H9 (cell line): ENCODE results near the gene TBATA. TPM values are rescaled to one million over a fixed set of nuclear protein-coding genes. Genes with fewer than 3 reads are reported as not detected.

ENCODE experiments used
- DNase-seq: peaks from one replicate; pipeline ENCODE4 v3.0.0-alpha.2; 2017
- H2AFZ ChIP-seq: one replicate; pipeline ENCODE4 v1.6.1; 2013; ENCODE audit warnings: mild to moderate bottlenecking, low read length, control low read depth, moderate library complexity
- H2AK5ac ChIP-seq: 2 replicates; pipeline ENCODE4 v1.6.1; 2013; ENCODE audit warnings: low read length, control low read depth, mixed read lengths; ENCODE audit not compliant: insufficient read length
- H2BK120ac ChIP-seq: one replicate; pipeline ENCODE4 v1.6.1; 2013; ENCODE audit warnings: low read depth, mild to moderate bottlenecking, low read length, control low read depth, inconsistent platforms; ENCODE audit not compliant: poor library complexity, severe bottlenecking
- H2BK12ac ChIP-seq: 2 replicates; pipeline ENCODE4 v1.6.1; 2013; ENCODE audit warnings: low read length, control low read depth, mixed read lengths, low read depth; ENCODE audit not compliant: insufficient read length
- H2BK15ac ChIP-seq: 2 replicates; pipeline ENCODE4 v1.6.1; 2013; ENCODE audit warnings: low read depth, low read length, control low read depth
- H2BK20ac ChIP-seq: one replicate; pipeline ENCODE4 v1.6.1; 2013; ENCODE audit warnings: low read depth, mild to moderate bottlenecking, low read length, control low read depth, inconsistent platforms; ENCODE audit not compliant: poor library complexity, severe bottlenecking
- H2BK5ac ChIP-seq: 2 replicates; pipeline ENCODE4 v1.6.1; 2013; ENCODE audit warnings: low read length, control low read depth, mixed read lengths; ENCODE audit not compliant: insufficient read length
- H3K14ac ChIP-seq: 2 replicates; pipeline ENCODE4 v1.6.1; 2013; ENCODE audit warnings: low read length, control low read depth; ENCODE audit not compliant: insufficient read depth
- H3K18ac ChIP-seq: 2 replicates; pipeline ENCODE4 v1.6.1; 2013; ENCODE audit warnings: low read depth, mild to moderate bottlenecking, mixed read lengths, low read length, control low read depth; ENCODE audit not compliant: insufficient read length
- H3K23ac ChIP-seq: 2 replicates; pipeline ENCODE4 v1.6.1; 2013; ENCODE audit warnings: low read length, control low read depth, mixed read lengths, low read depth; ENCODE audit not compliant: insufficient read length
- H3K23me2 ChIP-seq: 2 replicates; pipeline ENCODE4 v1.6.1; 2013; ENCODE audit warnings: low read depth, mild to moderate bottlenecking, mixed read lengths, low read length, control low read depth; ENCODE audit not compliant: insufficient read length, poor library complexity, severe bottlenecking
- H3K27ac ChIP-seq: 2 replicates; pipeline ENCODE4 v1.5.1; 2013; ENCODE audit warnings: low read length, control low read depth, mixed read lengths, low read depth; ENCODE audit not compliant: insufficient read length
- H3K27me3 ChIP-seq: 2 replicates; pipeline ENCODE4 v1.6.1; 2013; ENCODE audit warnings: low read length, control low read depth, inconsistent platforms; ENCODE audit not compliant: insufficient read depth
- H3K4ac ChIP-seq: 2 replicates; pipeline ENCODE4 v1.6.1; 2013; ENCODE audit warnings: low read depth, mild to moderate bottlenecking, control low read depth, inconsistent platforms, low read length, moderate library complexity
- H3K4me1 ChIP-seq: 2 replicates; pipeline ENCODE4 v1.6.1; 2013; ENCODE audit warnings: low read length, control low read depth, inconsistent platforms; ENCODE audit not compliant: insufficient read depth
- H3K4me2 ChIP-seq: 2 replicates; pipeline ENCODE4 v1.6.1; 2013; ENCODE audit warnings: low read length, control low read depth, mixed read lengths; ENCODE audit not compliant: insufficient read length, insufficient read depth
- H3K56ac ChIP-seq: 2 replicates; pipeline ENCODE4 v1.6.1; 2013; ENCODE audit warnings: low read depth, mild to moderate bottlenecking, mixed read lengths, low read length, control low read depth; ENCODE audit not compliant: insufficient read length
- H3K79me1 ChIP-seq: 2 replicates; pipeline ENCODE4 v1.6.1; 2013; ENCODE audit warnings: low read depth, mild to moderate bottlenecking, moderate library complexity, low read length, control low read depth, inconsistent platforms; ENCODE audit not compliant: insufficient read depth, poor library complexity, severe bottlenecking
- H3K79me2 ChIP-seq: 2 replicates; pipeline ENCODE4 v1.6.1; 2013; ENCODE audit warnings: low read length, control low read depth, inconsistent platforms; ENCODE audit not compliant: insufficient read depth
- H3K9ac ChIP-seq: 2 replicates; pipeline ENCODE4 v1.6.1; 2013; ENCODE audit warnings: low read length, control low read depth, mixed read lengths; ENCODE audit not compliant: insufficient read length; ENCODE audit errors: extremely low read depth
- H3K9me3 ChIP-seq: one replicate; pipeline ENCODE4 v1.6.1; 2013; ENCODE audit warnings: low read depth, low read length, inconsistent platforms; ENCODE audit not compliant: control insufficient read depth
- H3T11ph ChIP-seq: one replicate; pipeline ENCODE4 v1.6.1; 2013; ENCODE audit warnings: mild to moderate bottlenecking, low read length, control low read depth, inconsistent platforms
- H4K20me1 ChIP-seq: one replicate; pipeline ENCODE4 v1.6.1; 2013; ENCODE audit not compliant: control insufficient read depth, insufficient read length, insufficient read depth
- H4K5ac ChIP-seq: 2 replicates; pipeline ENCODE4 v1.6.1; 2013; ENCODE audit warnings: low read depth, mild to moderate bottlenecking, mixed read lengths, low read length, control low read depth; ENCODE audit not compliant: insufficient read length
- H4K8ac ChIP-seq: replicated peaks from 2 replicates; pipeline ENCODE4 v1.6.1; 2013; ENCODE audit warnings: low read length, control low read depth, mixed read lengths, low read depth; ENCODE audit not compliant: insufficient read length
- H4K91ac ChIP-seq: 2 replicates; pipeline ENCODE4 v1.6.1; 2013; ENCODE audit warnings: low read depth, mild to moderate bottlenecking, moderate library complexity, mixed read lengths, low read length, control low read depth; ENCODE audit not compliant: insufficient read length
- H3K27ac Mint-ChIP-seq, 3 experiments: 2 replicates in 2 of 3; 3 replicates in 1 of 3; pipeline ENCODE4 v1.8.0; 2020 to 2021; ENCODE audit warnings: mixed read lengths in 3 of 3, mild to moderate bottlenecking in 1 of 3, moderate library complexity in 1 of 3
- H3K27me3 Mint-ChIP-seq: 2 replicates; pipeline ENCODE4 v1.8.0; 2021; ENCODE audit warnings: low read depth, mild to moderate bottlenecking, moderate library complexity, mixed read lengths
- H3K36me3 Mint-ChIP-seq, 3 experiments: 2 replicates in 2 of 3; 3 replicates in 1 of 3; pipeline ENCODE4 v1.8.0; 2020 to 2021; ENCODE audit warnings: low read depth in 3 of 3, mixed read lengths in 3 of 3; ENCODE audit not compliant: insufficient read depth in 1 of 3
- H3K4me1 Mint-ChIP-seq, 2 experiments: 2 replicates each; pipeline ENCODE4 v1.8.0; 2020; ENCODE audit warnings: mixed read lengths in 2 of 2
- H3K4me3 Mint-ChIP-seq, 2 experiments: 2 replicates in 1 of 2; 3 replicates in 1 of 2; pipeline ENCODE4 v1.8.0; 2020 to 2021; ENCODE audit warnings: mild to moderate bottlenecking in 2 of 2, mixed read lengths in 2 of 2, moderate library complexity in 1 of 2
- H3K9me3 Mint-ChIP-seq, 2 experiments: 2 replicates in 1 of 2; 3 replicates in 1 of 2; pipeline ENCODE4 v1.8.0; 2020; ENCODE audit warnings: mild to moderate bottlenecking in 2 of 2, mixed read lengths in 2 of 2, moderate library complexity in 1 of 2
- CTCF ChIP-seq: fragments of 200-600 bp; sonication (generic); conservative IDR thresholded peaks from 3 replicates; pipeline ENCODE4 v1.8.0; 2021; ENCODE audit warnings: antibody characterized with exemption, mild to moderate bottlenecking
- WGBS: extraction: QIAGEN DNeasy Blood & Tissue Kit; methylation state at CpG from one replicate; pipeline ENCODE4 v1.1.7; 2013; ENCODE audit warnings: missing lambda C conversion rate, low lambda C conversion rate, mixed read lengths; ENCODE audit not compliant: insufficient read length; ENCODE audit errors: extremely low coverage; 5-methylcytosine and 5-hydroxymethylcytosine counted together
- total RNA-seq: library from RNA; stranded (reverse); gene quantifications from 2 replicates; pipeline ENCODE4 v1.2.1, GENCODE V29; 2021

TBATA gene
- total RNA-seq, 1 experiment from 2014 or later = not detected

GRCh38 chr10:70834021-70834420 lies 48.8 kb upstream of the TBATA start:
- Mint-ChIP-seq H3K36me3 (peaks cover 13 to 30% (median 26%) of the 10 kb centered on the region in 3 experiments; a peak in 6 of 7 replicates), H3K27ac (no peak overlapping the region), H3K4me1 (peaks cover 0 to 3% of the 10 kb centered on the region in 2 experiments; a peak in 1 of 4 replicates), H3K4me3 (no peak overlapping the region), H3K27me3 (no peaks in the 10 kb centered on the region), H3K9me3 (peaks cover 0 to 3% of the 10 kb centered on the region in 2 experiments; a peak in 3 of 5 replicates)
- Histone ChIP-seq H3K18ac (no peak overlapping the region), H4K8ac (no peak overlapping the region), H3K14ac (no peak overlapping the region), H3K4me2 (no peak overlapping the region), H2AK5ac (no peak overlapping the region), H2BK5ac (no peak overlapping the region), H3K4ac (no peak overlapping the region), H3T11ph (no peak overlapping the region), H3K27ac (no peak overlapping the region), H3K79me2 (peaks cover 5% of the 10 kb centered on the region; the same call in 1 of the 2 replicates), H3K27me3 (no peaks in the 10 kb centered on the region), H2BK12ac (no peak overlapping the region), H2BK120ac (no peak overlapping the region), H4K91ac (no peak overlapping the region), H2BK20ac (no peak overlapping the region), H3K23me2 (no peaks in the 10 kb centered on the region), H3K4me1 (no peaks in the 10 kb centered on the region), H2BK15ac (no peak overlapping the region), H4K5ac (no peak overlapping the region), H4K20me1 (no peaks in the 10 kb centered on the region), H3K9ac (no peak overlapping the region), H3K9me3 (no peaks in the 10 kb centered on the region), H3K79me1 (peaks cover 3% of the 10 kb centered on the region), H2AFZ (no peak overlapping the region), H3K56ac (no peak overlapping the region), H3K23ac (no peak overlapping the region)
- DNase-seq = no peak
- WGBS = no CpG with 5 or more reads among the region's 5 CpGs
- no peak for TF ChIP-seq CTCF
